GM12878 (cell line): Measurements from ENCODE around the gene SRD5A2.

Experiments
- CHD1 ChIP-seq: IDR thresholded peaks from 2 replicates; pipeline ENCODE4 v1.6.1; 2012; ENCODE audit warnings: low read depth, low read length, improper control_type of control experiment
- CHD2 ChIP-seq: IDR thresholded peaks from 2 replicates; pipeline ENCODE4 v1.6.1; 2011; ENCODE audit warnings: low read depth, low read length, improper control_type of control experiment, borderline replicate concordance
- CREB1 ChIP-seq: IDR thresholded peaks from 2 replicates; pipeline ENCODE4 v1.6.1; 2012; ENCODE audit warnings: low read depth, mild to moderate bottlenecking, inconsistent platforms
- POLR2A ChIP-seq: IDR thresholded peaks from 2 replicates; pipeline ENCODE4 v1.6.1; 2011; ENCODE audit warnings: low read depth, mild to moderate bottlenecking, low read length
- POLR2AphosphoS2 ChIP-seq: IDR thresholded peaks from 2 replicates; pipeline ENCODE4 v1.6.1; 2011; ENCODE audit warnings: low read depth, mild to moderate bottlenecking, low read length, improper control_type of control experiment, moderate library complexity
- POLR2AphosphoS5 ChIP-seq: IDR thresholded peaks from 2 replicates; pipeline ENCODE4 v1.6.1; 2011; ENCODE audit warnings: mild to moderate bottlenecking, low read length, inconsistent platforms
- RAD21 ChIP-seq: IDR thresholded peaks from 2 replicates; pipeline ENCODE4 v1.6.1; 2011; ENCODE audit warnings: mild to moderate bottlenecking, low read depth, low read length, moderate library complexity; ENCODE audit not compliant: insufficient read depth
- SIN3A ChIP-seq: IDR thresholded peaks from 2 replicates; pipeline ENCODE4 v1.6.1; 2012; ENCODE audit warnings: low read depth, low read length, improper control_type of control experiment
- SMC3 ChIP-seq: IDR thresholded peaks from 2 replicates; pipeline ENCODE4 v1.6.1; 2011; ENCODE audit warnings: low read length, improper control_type of control experiment, borderline replicate concordance
- SPI1 ChIP-seq: IDR thresholded peaks from 2 replicates; pipeline ENCODE4 v1.6.1; 2011; ENCODE audit warnings: low read depth, mild to moderate bottlenecking, low read length, moderate library complexity, borderline replicate concordance; ENCODE audit not compliant: insufficient read depth
- ZNF274 ChIP-seq: IDR thresholded peaks from one replicate; pipeline ENCODE4 v1.8.0; 2011; ENCODE audit not compliant: insufficient read length, insufficient read depth
- TF ChIP-seq, protein P1 (sequence below): IDR thresholded peaks from 2 replicates; pipeline ENCODE4 v1.6.1; 2012; ENCODE audit warnings: low read depth, low read length, improper control_type of control experiment
- TF ChIP-seq, protein P2 (sequence below), 3 experiments: IDR thresholded peaks in 2 of 3; conservative IDR thresholded peaks in 1 of 3; 2 replicates each; pipeline ENCODE4 v1.5.1; 2011; ENCODE audit warnings: low read depth in 3 of 3, low read length in 3 of 3, mild to moderate bottlenecking in 3 of 3, control low read depth in 2 of 3, moderate library complexity in 2 of 3, inconsistent platforms in 1 of 3, mixed read lengths in 1 of 3; ENCODE audit not compliant: control insufficient read depth in 2 of 3, insufficient read depth in 1 of 3; ENCODE audit errors: extremely low read depth in 1 of 3
- TF ChIP-seq, protein P3 (sequence below): fragments of 450-650 bp; IDR thresholded peaks from 2 replicates; pipeline ENCODE4 v1.6.1; 2018; ENCODE audit warnings: mild to moderate bottlenecking, low read depth, moderate library complexity; ENCODE audit not compliant: partially characterized antibody

DNA sequence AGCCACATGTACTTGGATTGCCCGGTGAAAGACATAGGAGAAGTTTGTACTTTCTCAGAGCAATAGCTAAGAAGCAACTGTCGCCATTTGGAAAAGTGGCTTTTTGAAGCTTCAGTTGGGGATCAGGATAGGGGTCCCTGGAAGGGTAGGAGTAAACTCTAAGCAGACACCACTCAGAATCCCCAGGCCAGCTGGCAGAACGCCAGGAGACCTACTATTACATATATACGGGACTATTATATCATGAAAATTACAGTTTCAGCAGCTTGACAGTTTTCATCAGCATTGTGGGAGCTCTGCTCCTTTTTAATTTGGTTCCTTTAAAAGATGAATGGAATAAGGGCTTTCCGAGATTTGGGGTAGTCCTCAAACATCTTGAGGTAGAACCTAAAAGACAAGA, 54.9 kb downstream of the SRD5A2 start:
- TF ChIP-seq CREB1 (no peak), RAD21 (no peak), CHD1 (no peak), SMC3 (no peak), SPI1 (no peak), POLR2AphosphoS2 (no peak), ZNF274 (no peak), POLR2AphosphoS5 (no peak), POLR2A (no peak), CHD2 (no peak), SIN3A (no peak)
- TF ChIP-seq, protein P1, sequence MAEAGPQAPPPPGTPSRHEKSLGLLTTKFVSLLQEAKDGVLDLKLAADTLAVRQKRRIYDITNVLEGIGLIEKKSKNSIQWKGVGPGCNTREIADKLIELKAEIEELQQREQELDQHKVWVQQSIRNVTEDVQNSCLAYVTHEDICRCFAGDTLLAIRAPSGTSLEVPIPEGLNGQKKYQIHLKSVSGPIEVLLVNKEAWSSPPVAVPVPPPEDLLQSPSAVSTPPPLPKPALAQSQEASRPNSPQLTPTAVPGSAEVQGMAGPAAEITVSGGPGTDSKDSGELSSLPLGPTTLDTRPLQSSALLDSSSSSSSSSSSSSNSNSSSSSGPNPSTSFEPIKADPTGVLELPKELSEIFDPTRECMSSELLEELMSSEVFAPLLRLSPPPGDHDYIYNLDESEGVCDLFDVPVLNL, result no peak
- TF ChIP-seq, protein P2, sequence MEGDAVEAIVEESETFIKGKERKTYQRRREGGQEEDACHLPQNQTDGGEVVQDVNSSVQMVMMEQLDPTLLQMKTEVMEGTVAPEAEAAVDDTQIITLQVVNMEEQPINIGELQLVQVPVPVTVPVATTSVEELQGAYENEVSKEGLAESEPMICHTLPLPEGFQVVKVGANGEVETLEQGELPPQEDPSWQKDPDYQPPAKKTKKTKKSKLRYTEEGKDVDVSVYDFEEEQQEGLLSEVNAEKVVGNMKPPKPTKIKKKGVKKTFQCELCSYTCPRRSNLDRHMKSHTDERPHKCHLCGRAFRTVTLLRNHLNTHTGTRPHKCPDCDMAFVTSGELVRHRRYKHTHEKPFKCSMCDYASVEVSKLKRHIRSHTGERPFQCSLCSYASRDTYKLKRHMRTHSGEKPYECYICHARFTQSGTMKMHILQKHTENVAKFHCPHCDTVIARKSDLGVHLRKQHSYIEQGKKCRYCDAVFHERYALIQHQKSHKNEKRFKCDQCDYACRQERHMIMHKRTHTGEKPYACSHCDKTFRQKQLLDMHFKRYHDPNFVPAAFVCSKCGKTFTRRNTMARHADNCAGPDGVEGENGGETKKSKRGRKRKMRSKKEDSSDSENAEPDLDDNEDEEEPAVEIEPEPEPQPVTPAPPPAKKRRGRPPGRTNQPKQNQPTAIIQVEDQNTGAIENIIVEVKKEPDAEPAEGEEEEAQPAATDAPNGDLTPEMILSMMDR (IDR thresholded peaks at IDR 0.05 in 2 of 3, conservative IDR thresholded peaks at IDR 0.05 in 1 of 3; ENCODE audit: control insufficient read depth in 2 of 3, extremely low read depth in 1 of 3, insufficient read depth in 1 of 3, low read depth in 3 of 3, low read length in 3 of 3), result no peak
- TF ChIP-seq, protein P3, sequence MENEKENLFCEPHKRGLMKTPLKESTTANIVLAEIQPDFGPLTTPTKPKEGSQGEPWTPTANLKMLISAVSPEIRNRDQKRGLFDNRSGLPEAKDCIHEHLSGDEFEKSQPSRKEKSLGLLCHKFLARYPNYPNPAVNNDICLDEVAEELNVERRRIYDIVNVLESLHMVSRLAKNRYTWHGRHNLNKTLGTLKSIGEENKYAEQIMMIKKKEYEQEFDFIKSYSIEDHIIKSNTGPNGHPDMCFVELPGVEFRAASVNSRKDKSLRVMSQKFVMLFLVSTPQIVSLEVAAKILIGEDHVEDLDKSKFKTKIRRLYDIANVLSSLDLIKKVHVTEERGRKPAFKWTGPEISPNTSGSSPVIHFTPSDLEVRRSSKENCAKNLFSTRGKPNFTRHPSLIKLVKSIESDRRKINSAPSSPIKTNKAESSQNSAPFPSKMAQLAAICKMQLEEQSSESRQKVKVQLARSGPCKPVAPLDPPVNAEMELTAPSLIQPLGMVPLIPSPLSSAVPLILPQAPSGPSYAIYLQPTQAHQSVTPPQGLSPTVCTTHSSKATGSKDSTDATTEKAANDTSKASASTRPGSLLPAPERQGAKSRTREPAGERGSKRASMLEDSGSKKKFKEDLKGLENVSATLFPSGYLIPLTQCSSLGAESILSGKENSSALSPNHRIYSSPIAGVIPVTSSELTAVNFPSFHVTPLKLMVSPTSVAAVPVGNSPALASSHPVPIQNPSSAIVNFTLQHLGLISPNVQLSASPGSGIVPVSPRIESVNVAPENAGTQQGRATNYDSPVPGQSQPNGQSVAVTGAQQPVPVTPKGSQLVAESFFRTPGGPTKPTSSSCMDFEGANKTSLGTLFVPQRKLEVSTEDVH, result no peak
